Loucy (cell line): ENCODE results near the gene MFSD6.
A peak's percentile ranks its signal among the peaks of the same experiment; 100 is the strongest.
"Not testable (repeated sequence)": the region's sequence is repeated elsewhere in the genome, so short reads cannot be mapped to it uniquely, and the experiment has no call there.

Source experiments
- H2AFZ ChIP-seq: fragments of 200-600 bp; sonication (generic); 2 replicates; pipeline ENCODE4 v1.6.0; 2016; ENCODE audit warnings: antibody characterized with exemption, mild to moderate bottlenecking, low read length, moderate library complexity
- H3F3A ChIP-seq: fragments of 200-600 bp; 2 replicates; pipeline ENCODE4 v1.6.0; 2016; ENCODE audit warnings: antibody characterized with exemption, low read depth, mild to moderate bottlenecking
- H3K27me3 ChIP-seq: fragments of 200-600 bp; sonication (generic); 2 replicates; pipeline ENCODE4 v1.6.1; 2014; ENCODE audit warnings: low read length, mild to moderate bottlenecking; ENCODE audit not compliant: insufficient read depth, poor library complexity, severe bottlenecking
- H3K36me3 ChIP-seq: fragments of 200-600 bp; sonication (generic); 2 replicates; pipeline ENCODE4 v1.6.1; 2016; ENCODE audit warnings: low read length; ENCODE audit not compliant: insufficient read depth
- H3K4me1 ChIP-seq: fragments of 200-600 bp; sonication (generic); 2 replicates; pipeline ENCODE4 v1.5.1; 2014; ENCODE audit warnings: low read length, mild to moderate bottlenecking; ENCODE audit not compliant: insufficient read depth, poor library complexity, severe bottlenecking
- H3K4me2 ChIP-seq: fragments of 200-600 bp; sonication (generic); 2 replicates; pipeline ENCODE4 v1.6.0; 2014; ENCODE audit warnings: antibody characterized with exemption, low read length, low read depth, mild to moderate bottlenecking; ENCODE audit not compliant: poor library complexity, severe bottlenecking
- H3K4me3 ChIP-seq: fragments of 200-600 bp; sonication (generic); 2 replicates; pipeline ENCODE4 v1.5.1; 2014; ENCODE audit warnings: low read length, mild to moderate bottlenecking, mixed read lengths; ENCODE audit not compliant: poor library complexity, severe bottlenecking
- H3K79me2 ChIP-seq: fragments of 200-600 bp; sonication (generic); 2 replicates; pipeline ENCODE4 v1.6.1; 2014; ENCODE audit warnings: low read length; ENCODE audit not compliant: insufficient read depth
- H3K9ac ChIP-seq: fragments of 200-600 bp; sonication (generic); 2 replicates; pipeline ENCODE4 v1.6.0; 2014; ENCODE audit warnings: mild to moderate bottlenecking, low read depth, low read length, moderate library complexity; ENCODE audit not compliant: poor library complexity, severe bottlenecking
- H3K9me2 ChIP-seq: fragments of 200-600 bp; sonication (generic); replicated peaks from 2 replicates; pipeline ENCODE4 v1.6.1; 2016; ENCODE audit warnings: low read depth, low read length, mixed read lengths
- H3K9me3 ChIP-seq: fragments of 200-600 bp; sonication (generic); 2 replicates; pipeline ENCODE4 v1.6.1; 2014; ENCODE audit warnings: mild to moderate bottlenecking, antibody characterized with exemption, low read length, low read depth; ENCODE audit not compliant: insufficient read depth
- H4K20me1 ChIP-seq: fragments of 200-600 bp; sonication (generic); 2 replicates; pipeline ENCODE4 v1.6.0; 2014; ENCODE audit warnings: antibody characterized with exemption, low read length, mild to moderate bottlenecking; ENCODE audit not compliant: insufficient read depth, poor library complexity, severe bottlenecking
- CTCF ChIP-seq: fragments of 200-600 bp; sonication (generic); conservative IDR thresholded peaks from 2 replicates; pipeline ENCODE4 v1.5.1; 2014; ENCODE audit warnings: mild to moderate bottlenecking, antibody characterized with exemption, low read length
- EZH2phosphoT487 ChIP-seq: fragments of 200-600 bp; IDR thresholded peaks from 2 replicates; pipeline ENCODE4 v1.6.1; 2018; ENCODE audit warnings: antibody characterized with exemption, mild to moderate bottlenecking, moderate library complexity, borderline replicate concordance

The MFSD6 gene

GRCh38 chr2:190507135-190507534 lies 99.0 kb downstream of the MFSD6 start:
- no peaks in the 10 kb centered on the region for H3K4me1 ChIP-seq
- H3K36me3 ChIP-seq, result peaks cover 39% of the 10 kb centered on the region; the same call in 1 of the 2 replicates
- H3K9me3 ChIP-seq, result no peaks in the 10 kb centered on the region
- H3K4me2 ChIP-seq, result no peak overlapping the region
- H3K27me3 ChIP-seq, result no peaks in the 10 kb centered on the region
- no peaks in the 10 kb centered on the region for H4K20me1 ChIP-seq
- no peaks in the 10 kb centered on the region for H3K79me2 ChIP-seq
- no peaks in the 10 kb centered on the region for H3F3A ChIP-seq
- no peak overlapping the region for H3K9ac ChIP-seq
- H3K4me3 ChIP-seq, result no peak overlapping the region
- TF ChIP-seq EZH2phosphoT487 (no peak), CTCF (no peak)
- no peaks in the 10 kb centered on the region for H3K9me2 ChIP-seq
- no peak overlapping the region for H2AFZ ChIP-seq

DNA sequence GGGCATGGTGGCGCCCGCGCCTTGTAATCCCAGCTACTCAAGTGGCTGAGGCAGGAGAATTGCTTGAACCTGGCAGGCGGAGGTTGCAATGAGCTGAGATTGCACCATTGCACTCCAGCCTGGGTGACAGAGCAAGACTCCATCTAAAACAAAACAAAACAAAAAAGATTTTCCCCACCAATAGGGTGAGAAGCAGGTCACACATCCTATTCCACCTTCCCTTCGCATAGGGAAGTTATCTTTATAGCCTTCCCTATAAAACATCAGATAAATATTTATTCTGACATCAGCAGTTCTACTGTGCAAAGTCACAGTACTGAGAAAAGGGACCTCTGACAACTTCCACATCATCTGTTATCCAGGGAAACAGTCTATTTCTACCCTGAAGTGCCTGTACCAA lies 101.7 kb downstream of the MFSD6 start:
- peaks cover 13% of the 10 kb centered on the region; the same call in 1 of the 2 replicates for H3K36me3 ChIP-seq
- not testable (repeated sequence) for H3K4me2 ChIP-seq, H3K27me3 ChIP-seq, H3K4me1 ChIP-seq, H4K20me1 ChIP-seq, H3K9ac ChIP-seq, H2AFZ ChIP-seq, H3K9me3 ChIP-seq, H3F3A ChIP-seq, H3K4me3 ChIP-seq, H3K79me2 ChIP-seq, H3K9me2 ChIP-seq

- H3K9me3 ChIP-seq, result no peaks in the 10 kb centered on the region
- no peaks in the 10 kb centered on the region for H3F3A ChIP-seq
- H3K4me2 ChIP-seq, result no peak overlapping the region
- H3K9ac ChIP-seq, result no peak overlapping the region
- no peak overlapping the region for H3K4me3 ChIP-seq
- H3K79me2 ChIP-seq, result no peaks in the 10 kb centered on the region
- peaks cover 11% of the 10 kb centered on the region for H3K4me1 ChIP-seq
- H3K9me2 ChIP-seq, result no peaks in the 10 kb centered on the region
- no peaks in the 10 kb centered on the region for H4K20me1 ChIP-seq
- H3K36me3 ChIP-seq, result peaks cover 2% of the 10 kb centered on the region; the same call in 1 of the 2 replicates
- H3K27me3 ChIP-seq, result no peaks in the 10 kb centered on the region
- TF ChIP-seq EZH2phosphoT487, result no peak
- peak; percentile 62 for TF ChIP-seq CTCF
- no peak overlapping the region for H2AFZ ChIP-seq
These were observed 102.9 kb downstream of the MFSD6 start for GRCh38 chr2:190511104-190511503.

GRCh38 chr2:190512539-190513095 lies 104.5 kb downstream of the MFSD6 start:
- TF ChIP-seq EZH2phosphoT487 (no peak), CTCF (no peak)

More at GRCh38 chr2:190512539-190513095, 104.5 kb downstream of the MFSD6 start:
- Histone ChIP-seq H3K36me3 (no peaks in the 10 kb centered on the region; the same call in 1 of the 2 replicates), H4K20me1 (no peaks in the 10 kb centered on the region), H3K9me2 (no peaks in the 10 kb centered on the region), H3K79me2 (no peaks in the 10 kb centered on the region), H3K4me2 (no peak overlapping the region), H2AFZ (no peak overlapping the region), H3F3A (no peaks in the 10 kb centered on the region), H3K9me3 (no peaks in the 10 kb centered on the region), H3K4me3 (no peak overlapping the region), H3K27me3 (no peaks in the 10 kb centered on the region), H3K9ac (no peak overlapping the region), H3K4me1 (peaks cover 15% of the 10 kb centered on the region)
